BLaER1 treated with 17β-estradiol and CSF1 and Interleukin-3, amounts not matched to agents 10 nM and 100 nM (cell line): ENCODE measurements around the gene GHDC.
A peak's percentile ranks its signal among the peaks of the same experiment; 100 is the strongest.
"Not testable (repeated sequence)": the region's sequence is repeated elsewhere in the genome, so short reads cannot be mapped to it uniquely, and the experiment has no call there.

Experiments used
- H3K27ac ChIP-seq, 11 experiments: shearing (Covaris generic); formaldehyde crosslinking; 2 replicates each; pipeline ENCODE4 v1.8.1; 2022
- H3K27me3 ChIP-seq, 11 experiments: shearing (Covaris generic); formaldehyde crosslinking; 2 replicates each; pipeline ENCODE4 v1.8.1; 2022
- H3K36me3 ChIP-seq, 11 experiments: shearing (Covaris generic); formaldehyde crosslinking; 2 replicates each; pipeline ENCODE4 v1.8.1; 2022
- H3K4me1 ChIP-seq, 10 experiments: shearing (Covaris generic); formaldehyde crosslinking; 2 replicates each; pipeline ENCODE4 v1.8.1; 2022
- H3K4me2 ChIP-seq, 11 experiments: shearing (Covaris generic); formaldehyde crosslinking; 2 replicates each; pipeline ENCODE4 v1.8.1; 2022
- H3K4me3 ChIP-seq, 10 experiments: shearing (Covaris generic); formaldehyde crosslinking; 2 replicates each; pipeline ENCODE4 v1.8.1; 2022
- H3K9ac ChIP-seq, 11 experiments: shearing (Covaris generic); formaldehyde crosslinking; 2 replicates each; pipeline ENCODE4 v1.8.1; 2022
- H3K9me3 ChIP-seq, 11 experiments: shearing (Covaris generic); formaldehyde crosslinking; replicated peaks in 1 of 11; 2 replicates each; pipeline ENCODE4 v1.8.1; 2022
- H4K20me1 ChIP-seq, 11 experiments: shearing (Covaris generic); formaldehyde crosslinking; 2 replicates each; pipeline ENCODE4 v1.8.1; 2022
- Cebpa-rat ChIP-seq, 11 experiments: shearing (Covaris generic); IDR thresholded peaks; 2 replicates each; pipeline ENCODE4 v1.8.1; 2022

GHDC gene

GRCh38 chr17:42160531-42160910 lies 33.8 kb downstream of the GHDC start:
- Histone ChIP-seq H3K9ac (peak overlapping the region in 6 of 11 experiments; percentile 1 to 59 (median 48); a peak in 7 of 22 replicates), H3K4me1 (peaks cover 29 to 45% (median 38%) of the 10 kb centered on the region in 10 experiments), H3K4me2 (peak overlapping the region in 8 of 11 experiments; percentile 61 to 79 (median 68); a peak in 16 of 22 replicates), H3K36me3 (no peaks in the 10 kb centered on the region), H3K9me3 (no peaks in the 10 kb centered on the region), H3K27me3 (no peaks in the 10 kb centered on the region), H3K27ac (peak overlapping the region in 2 of 11 experiments; percentile 9 to 66; a peak in 1 of 22 replicates), H4K20me1 (no peaks in the 10 kb centered on the region), H3K4me3 (no peak overlapping the region)
- TF ChIP-seq Cebpa-rat (IDR thresholded peaks at IDR 0.05), result no peak

- H3K9ac ChIP-seq, result peak overlapping the region in 4 of 11 experiments; percentile 1 to 38 (median 32); a peak in 5 of 22 replicates
- H3K27me3 ChIP-seq, result no peaks in the 10 kb centered on the region
- no peaks in the 10 kb centered on the region for H3K36me3 ChIP-seq
- no peaks in the 10 kb centered on the region for H4K20me1 ChIP-seq
- peaks cover 32 to 48% (median 41%) of the 10 kb centered on the region in 10 experiments for H3K4me1 ChIP-seq
- H3K27ac ChIP-seq, result peak overlapping the region in 5 of 11 experiments; percentile 4 to 35 (median 16); a peak in 3 of 22 replicates
- no peaks in the 10 kb centered on the region for H3K9me3 ChIP-seq
- TF ChIP-seq Cebpa-rat (IDR thresholded peaks at IDR 0.05), result no peak
- H3K4me2 ChIP-seq, result peak overlapping the region in 8 of 11 experiments; percentile 33 to 79 (median 68); a peak in 15 of 22 replicates
- H3K4me3 ChIP-seq, result no peak overlapping the region
Observed at GRCh38 chr17:42159796-42160530, 34.3 kb downstream of the GHDC start.

DNA sequence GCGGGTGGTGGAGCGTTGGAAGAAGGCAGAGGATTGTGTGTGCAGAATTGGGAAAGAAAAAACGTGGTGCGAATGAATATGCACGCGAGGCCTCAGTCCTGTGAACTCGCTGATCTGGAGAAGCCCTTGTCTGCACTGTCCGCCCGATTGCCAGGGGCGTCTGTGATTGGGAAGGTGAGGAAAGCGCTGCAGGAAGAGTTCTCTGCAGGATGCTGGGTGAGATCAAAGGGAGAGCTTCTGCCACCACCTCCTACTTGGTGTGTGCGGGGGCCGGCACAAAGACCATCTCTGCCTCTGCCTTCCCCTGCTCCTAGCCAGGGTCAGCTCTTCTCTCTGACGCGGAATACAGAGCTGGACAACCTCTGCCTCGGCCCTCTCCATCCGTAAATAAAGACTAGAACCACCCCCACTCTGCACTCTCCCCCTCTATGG lies 38.7 kb downstream of the GHDC start:
- no peak for TF ChIP-seq Cebpa-rat (IDR thresholded peaks at IDR 0.05)
- H3K4me2 ChIP-seq, result peak overlapping the region; percentile 52 to 79 (median 68); a peak in 21 of 22 replicates
- peak overlapping the region; percentile 87 to 100 (median 94) for H3K4me3 ChIP-seq
- peaks cover 12 to 31% (median 23%) of the 10 kb centered on the region in 11 experiments; a peak in 21 of 22 replicates for H3K36me3 ChIP-seq
- peaks cover 35 to 41% (median 39%) of the 10 kb centered on the region in 11 experiments for H4K20me1 ChIP-seq
- peak overlapping the region; percentile 54 to 99 (median 93); a peak in 17 of 22 replicates for H3K9ac ChIP-seq
- no peaks in the 10 kb centered on the region for H3K27me3 ChIP-seq
- H3K27ac ChIP-seq, result peak overlapping the region in 6 of 11 experiments; percentile 31 to 98 (median 88); a peak in 12 of 22 replicates
- no peaks in the 10 kb centered on the region for H3K9me3 ChIP-seq
- peaks cover 35 to 59% (median 50%) of the 10 kb centered on the region in 10 experiments for H3K4me1 ChIP-seq

DNA sequence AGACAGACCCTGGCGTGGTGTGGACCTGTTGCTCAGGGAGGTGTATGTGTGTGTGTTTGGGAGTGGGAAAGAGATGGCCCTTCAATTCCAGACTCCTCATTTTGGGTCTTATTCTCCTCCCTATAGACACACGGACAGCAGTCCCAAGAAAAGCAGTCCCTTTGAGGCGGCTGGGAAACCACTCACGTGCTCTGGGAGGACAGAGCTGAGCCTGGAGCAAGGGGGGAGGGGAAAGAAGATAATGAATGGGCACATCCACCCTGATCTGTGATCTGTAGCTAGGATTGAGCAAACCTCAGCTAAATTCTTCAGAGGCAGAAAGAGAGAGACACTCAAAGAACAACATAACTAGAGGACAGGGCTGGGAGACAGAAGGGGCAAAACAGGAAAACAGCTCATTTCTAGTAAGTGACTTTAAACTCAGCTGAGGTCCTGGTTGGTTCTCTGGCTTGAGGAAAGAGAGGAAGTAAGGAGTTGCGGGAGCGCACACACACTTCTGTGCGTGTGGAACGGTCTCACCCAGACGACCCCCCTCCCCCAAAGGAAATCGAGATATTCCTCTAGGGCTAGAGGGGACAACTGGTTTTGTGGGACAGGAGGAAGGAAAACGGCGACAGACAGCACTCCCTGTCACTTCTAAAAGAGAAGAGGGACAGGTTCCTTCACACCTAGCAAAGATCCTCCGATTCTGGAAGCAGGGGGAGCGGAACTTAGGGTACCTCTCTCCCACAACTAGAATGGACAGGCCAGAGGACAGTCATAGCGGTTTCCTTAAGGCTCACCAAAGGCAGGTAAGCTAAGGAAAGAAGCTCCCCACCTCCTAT lies 40.2 kb downstream of the GHDC start:
- peak overlapping the region; percentile 83 to 98 (median 93) for H3K27ac ChIP-seq
- H3K4me2 ChIP-seq, result peak overlapping the region; percentile 83 to 97 (median 93)
- H4K20me1 ChIP-seq, result peaks cover 50 to 56% (median 54%) of the 10 kb centered on the region in 11 experiments
- H3K4me1 ChIP-seq, result peaks cover 21 to 61% (median 40%) of the 10 kb centered on the region in 10 experiments
- peak overlapping the region; percentile 91 to 99 (median 96) for H3K9ac ChIP-seq
- TF ChIP-seq Cebpa-rat (IDR thresholded peaks at IDR 0.05), result no peak
- H3K36me3 ChIP-seq, result peaks cover 26 to 46% (median 38%) of the 10 kb centered on the region in 11 experiments
- H3K9me3 ChIP-seq, result no peaks in the 10 kb centered on the region
- H3K4me3 ChIP-seq, result peak overlapping the region; percentile 87 to 100 (median 94)
- no peaks in the 10 kb centered on the region for H3K27me3 ChIP-seq

DNA sequence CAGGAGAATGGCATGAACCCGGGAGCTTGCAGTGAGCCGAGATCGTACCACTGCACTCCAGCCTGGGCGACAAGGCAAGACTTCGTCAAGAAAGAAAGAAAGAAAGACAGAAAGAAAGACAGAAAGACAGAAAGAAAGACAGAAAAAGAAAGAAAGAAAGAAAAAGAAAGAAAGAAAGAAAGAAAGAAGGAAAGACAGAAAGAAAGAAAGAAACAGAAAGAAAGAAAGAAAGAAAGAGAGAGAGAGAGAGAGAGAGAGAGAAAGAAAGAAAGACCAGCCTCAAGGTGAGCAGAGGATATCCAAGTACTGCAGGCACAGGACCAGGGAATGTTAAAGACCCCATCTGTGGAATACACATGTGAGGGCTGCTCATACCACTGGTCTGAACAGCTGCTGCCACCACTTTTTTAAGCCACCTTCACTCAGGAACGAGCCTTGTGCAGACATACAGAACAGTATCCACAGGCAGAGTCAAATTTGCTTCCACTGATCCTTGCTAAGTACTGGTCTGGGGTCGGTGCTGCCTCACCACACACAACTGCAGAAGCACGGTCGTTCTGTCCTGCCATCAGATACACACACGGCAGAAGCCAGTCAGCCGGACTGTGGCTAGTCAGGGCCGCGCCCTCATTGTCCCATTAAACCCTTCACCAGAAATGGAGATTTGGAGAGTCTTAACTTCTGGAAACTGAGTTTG lies 47.2 kb downstream of the GHDC start:
- Histone ChIP-seq H3K27me3 (no peaks in the 10 kb centered on the region), H3K27ac (no peak overlapping the region), H3K9ac (peak overlapping the region in 1 of 11 experiments; percentile 32; a peak in 1 of 22 replicates), H3K9me3 (no peaks in the 10 kb centered on the region), H3K4me1 (peaks cover 22 to 98% (median 38%) of the 10 kb centered on the region in 10 experiments), H3K4me2 (peak overlapping the region in 3 of 11 experiments; percentile 16 to 40 (median 28); a peak in 2 of 22 replicates), H3K4me3 (no peak overlapping the region), H4K20me1 (peaks cover 93 to 100% (median 100%) of the 10 kb centered on the region in 11 experiments), H3K36me3 (peaks cover 73 to 100% (median 93%) of the 10 kb centered on the region in 11 experiments)
- no peak for TF ChIP-seq Cebpa-rat (IDR thresholded peaks at IDR 0.05)

- H3K9me3 ChIP-seq, H3K4me3 ChIP-seq, H3K27me3 ChIP-seq: not testable (repeated sequence)
- Histone ChIP-seq H3K4me1 (peaks cover 38 to 98% (median 58%) of the 10 kb centered on the region in 10 experiments), H3K4me2 (peak overlapping the region; percentile 35 to 87 (median 63)), H3K27ac (peak overlapping the region in 3 of 11 experiments; percentile 3 to 29 (median 25); a peak in 3 of 22 replicates), H3K9ac (peak overlapping the region in 6 of 11 experiments; percentile 16 to 67 (median 34); a peak in 6 of 22 replicates), H3K36me3 (peaks cover 56 to 100% (median 88%) of the 10 kb centered on the region in 11 experiments), H4K20me1 (peaks cover 95 to 100% (median 100%) of the 10 kb centered on the region in 11 experiments)
Observed at GRCh38 chr17:42143138-42143537, 51.2 kb downstream of the GHDC start.

- peaks cover 95 to 100% (median 100%) of the 10 kb centered on the region in 11 experiments for H4K20me1 ChIP-seq
- no peaks in the 10 kb centered on the region for H3K27me3 ChIP-seq
- peak overlapping the region in 9 of 11 experiments; percentile 14 to 67 (median 42); a peak in 14 of 22 replicates for H3K9ac ChIP-seq
- H3K4me2 ChIP-seq, result peak overlapping the region; percentile 35 to 87 (median 63)
- H3K27ac ChIP-seq, result peak overlapping the region in 7 of 11 experiments; percentile 3 to 45 (median 25); a peak in 8 of 22 replicates
- no peak overlapping the region; a peak in 1 of 20 replicates for H3K4me3 ChIP-seq
- peaks cover 38 to 98% (median 59%) of the 10 kb centered on the region in 10 experiments for H3K4me1 ChIP-seq
- no peak for TF ChIP-seq Cebpa-rat (IDR thresholded peaks at IDR 0.05)
- H3K9me3 ChIP-seq, result no peaks in the 10 kb centered on the region
- H3K36me3 ChIP-seq, result peaks cover 53 to 100% (median 88%) of the 10 kb centered on the region in 11 experiments
Observed at GRCh38 chr17:42142371-42142896, 51.9 kb downstream of the GHDC start.

DNA sequence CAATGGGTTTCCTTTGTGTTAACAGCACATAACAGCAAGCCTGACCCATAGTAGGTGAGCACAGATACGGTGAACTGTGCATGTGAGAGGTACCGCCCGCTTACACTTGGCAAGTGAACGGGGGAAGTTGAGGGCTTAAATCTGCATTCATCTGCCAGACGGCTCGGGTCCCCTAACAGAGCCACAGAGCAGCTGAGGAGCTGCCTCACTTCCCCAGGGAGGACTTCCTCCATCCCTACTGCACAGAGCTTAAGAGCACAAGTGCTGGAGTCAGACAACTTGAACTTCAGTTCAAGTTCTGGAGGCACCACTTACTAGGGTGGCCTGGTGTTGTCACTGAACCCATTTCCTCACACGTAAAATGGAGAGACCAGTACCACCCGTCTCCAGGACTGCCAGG lies 52.9 kb downstream of the GHDC start:
- Histone ChIP-seq H3K36me3 (peaks cover 53 to 100% (median 88%) of the 10 kb centered on the region in 11 experiments), H3K27ac (peak overlapping the region in 3 of 11 experiments; percentile 0 to 23 (median 1); a peak in 2 of 22 replicates), H3K4me1 (peaks cover 39 to 98% (median 66%) of the 10 kb centered on the region in 10 experiments), H3K9me3 (no peaks in the 10 kb centered on the region), H3K27me3 (no peaks in the 10 kb centered on the region), H3K4me2 (peak overlapping the region; percentile 35 to 87 (median 63)), H3K9ac (peak overlapping the region in 2 of 11 experiments; percentile 19 to 25; a peak in 3 of 22 replicates), H3K4me3 (no peak overlapping the region; a peak in 1 of 20 replicates), H4K20me1 (peaks cover 89 to 100% (median 100%) of the 10 kb centered on the region in 11 experiments)
- no peak for TF ChIP-seq Cebpa-rat (IDR thresholded peaks at IDR 0.05)
